ENCODE measurements around the gene ELP6. TPM values are rescaled to one million over a fixed set of nuclear protein-coding genes. Genes with fewer than 3 reads are reported as not detected.

ELP6 gene
- polyA plus RNA-seq, 2 of the 4 experiments (the other 2 are of a cell fraction), result 39.4 to 42.0 TPM

GRCh38 chr3:47503033-47503432, 10.5 kb downstream of the ELP6 start:
- FAIRE-seq (no peak), DNase-seq (ENCODE audit: low read depth in 1 of 2, low spot score in 1 of 2) (no peak), ATAC-seq (no peak)
- no peak overlapping the region for H3K4me3 ChIP-seq
- CTCF ChIA-PET, result no interaction called here
- H3K4me1 ChIP-seq, result no peaks in the 10 kb centered on the region
- no peaks in the 10 kb centered on the region for H3K9me3 ChIP-seq
- POLR2A ChIA-PET, result no interaction called here
- TF ChIP-seq NPAS2 (CRISPR knock-in tag; IDR thresholded peaks at IDR 0.05; ENCODE audit: borderline replicate concordance), result no peak
- no peak for TF ChIP-seq EP300 (IDR thresholded peaks at IDR 0.05)
- TF ChIP-seq HOXA7 (CRISPR knock-in tag; IDR thresholded peaks at IDR 0.05), result no peak
- no peak for TF ChIP-seq KDM5A (IDR thresholded peaks at IDR 0.05)
- TF ChIP-seq MAX (IDR thresholded peaks at IDR 0.05), result no peak
- TF ChIP-seq, protein P1, sequence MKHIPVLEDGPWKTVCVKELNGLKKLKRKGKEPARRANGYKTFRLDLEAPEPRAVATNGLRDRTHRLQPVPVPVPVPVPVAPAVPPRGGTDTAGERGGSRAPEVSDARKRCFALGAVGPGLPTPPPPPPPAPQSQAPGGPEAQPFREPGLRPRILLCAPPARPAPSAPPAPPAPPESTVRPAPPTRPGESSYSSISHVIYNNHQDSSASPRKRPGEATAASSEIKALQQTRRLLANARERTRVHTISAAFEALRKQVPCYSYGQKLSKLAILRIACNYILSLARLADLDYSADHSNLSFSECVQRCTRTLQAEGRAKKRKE (CRISPR knock-in tag; IDR thresholded peaks at IDR 0.05; ENCODE audit: low read depth), result no peak
- TF ChIP-seq, protein P2, sequence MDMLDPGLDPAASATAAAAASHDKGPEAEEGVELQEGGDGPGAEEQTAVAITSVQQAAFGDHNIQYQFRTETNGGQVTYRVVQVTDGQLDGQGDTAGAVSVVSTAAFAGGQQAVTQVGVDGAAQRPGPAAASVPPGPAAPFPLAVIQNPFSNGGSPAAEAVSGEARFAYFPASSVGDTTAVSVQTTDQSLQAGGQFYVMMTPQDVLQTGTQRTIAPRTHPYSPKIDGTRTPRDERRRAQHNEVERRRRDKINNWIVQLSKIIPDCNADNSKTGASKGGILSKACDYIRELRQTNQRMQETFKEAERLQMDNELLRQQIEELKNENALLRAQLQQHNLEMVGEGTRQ (IDR thresholded peaks at IDR 0.05), result no peak
- no peak for TF ChIP-seq CBX8 (IDR thresholded peaks at IDR 0.05)
- TF ChIP-seq NFE2L2 (conservative IDR thresholded peaks at IDR 0.05; ENCODE audit: low read length), result no peak
- TF ChIP-seq EHMT2 (IDR thresholded peaks at IDR 0.05; ENCODE audit: low read depth), result no peak
- TF ChIP-seq EHF (CRISPR knock-in tag; IDR thresholded peaks at IDR 0.05), result no peak
- no peak for TF ChIP-seq POLR2A (IDR thresholded peaks at IDR 0.05; ENCODE audit: low read length)
- TF ChIP-seq GATA3 (IDR thresholded peaks at IDR 0.05; ENCODE audit: borderline replicate concordance), result no peak
- no peak for TF ChIP-seq HOXB5 (CRISPR knock-in tag; IDR thresholded peaks at IDR 0.05)
- TF ChIP-seq CHD2 (IDR thresholded peaks at IDR 0.05; ENCODE audit: low read length, partially characterized antibody), result no peak
- TF ChIP-seq ZC3H11A (IDR thresholded peaks at IDR 0.05), result no peak
- TF ChIP-seq, protein P3, sequence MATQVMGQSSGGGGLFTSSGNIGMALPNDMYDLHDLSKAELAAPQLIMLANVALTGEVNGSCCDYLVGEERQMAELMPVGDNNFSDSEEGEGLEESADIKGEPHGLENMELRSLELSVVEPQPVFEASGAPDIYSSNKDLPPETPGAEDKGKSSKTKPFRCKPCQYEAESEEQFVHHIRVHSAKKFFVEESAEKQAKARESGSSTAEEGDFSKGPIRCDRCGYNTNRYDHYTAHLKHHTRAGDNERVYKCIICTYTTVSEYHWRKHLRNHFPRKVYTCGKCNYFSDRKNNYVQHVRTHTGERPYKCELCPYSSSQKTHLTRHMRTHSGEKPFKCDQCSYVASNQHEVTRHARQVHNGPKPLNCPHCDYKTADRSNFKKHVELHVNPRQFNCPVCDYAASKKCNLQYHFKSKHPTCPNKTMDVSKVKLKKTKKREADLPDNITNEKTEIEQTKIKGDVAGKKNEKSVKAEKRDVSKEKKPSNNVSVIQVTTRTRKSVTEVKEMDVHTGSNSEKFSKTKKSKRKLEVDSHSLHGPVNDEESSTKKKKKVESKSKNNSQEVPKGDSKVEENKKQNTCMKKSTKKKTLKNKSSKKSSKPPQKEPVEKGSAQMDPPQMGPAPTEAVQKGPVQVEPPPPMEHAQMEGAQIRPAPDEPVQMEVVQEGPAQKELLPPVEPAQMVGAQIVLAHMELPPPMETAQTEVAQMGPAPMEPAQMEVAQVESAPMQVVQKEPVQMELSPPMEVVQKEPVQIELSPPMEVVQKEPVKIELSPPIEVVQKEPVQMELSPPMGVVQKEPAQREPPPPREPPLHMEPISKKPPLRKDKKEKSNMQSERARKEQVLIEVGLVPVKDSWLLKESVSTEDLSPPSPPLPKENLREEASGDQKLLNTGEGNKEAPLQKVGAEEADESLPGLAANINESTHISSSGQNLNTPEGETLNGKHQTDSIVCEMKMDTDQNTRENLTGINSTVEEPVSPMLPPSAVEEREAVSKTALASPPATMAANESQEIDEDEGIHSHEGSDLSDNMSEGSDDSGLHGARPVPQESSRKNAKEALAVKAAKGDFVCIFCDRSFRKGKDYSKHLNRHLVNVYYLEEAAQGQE (IDR thresholded peaks at IDR 0.05), result no peak
- TF ChIP-seq ZNF302 (CRISPR knock-in tag; IDR thresholded peaks at IDR 0.05), result no peak
- no peak overlapping the region for H3K27ac ChIP-seq
- no peak overlapping the region for H3K4me2 ChIP-seq
- 90% methylated on average over 2 of the region's 2 CpGs for WGBS (ENCODE audit: missing lambda C conversion rate)

GRCh38 chr3:47496892-47497291, 16.6 kb downstream of the ELP6 start:
- DNase-seq (ENCODE audit: low read depth in 1 of 2, low spot score in 1 of 2), result no peak
- ATAC-seq, result no peak
- Histone ChIP-seq H3K4me2 (no peak overlapping the region), H3K9me3 (no peaks in the 10 kb centered on the region), H3K4me3 (no peak overlapping the region), H3K4me1 (no peaks in the 10 kb centered on the region), H3K27ac (no peak overlapping the region)
- ChIA-PET CTCF (interaction anchor here (1.9 kb wide), 1 partner anchor 20 kb away, joined by 4 read pairs; no protein-coding TSS in a partner anchor), POLR2A (no interaction called here)
- TF ChIP-seq RFX5 (IDR thresholded peaks at IDR 0.05) (no peak), ZNF302 (CRISPR knock-in tag; IDR thresholded peaks at IDR 0.05) (no peak)
- no peak for FAIRE-seq

DNA sequence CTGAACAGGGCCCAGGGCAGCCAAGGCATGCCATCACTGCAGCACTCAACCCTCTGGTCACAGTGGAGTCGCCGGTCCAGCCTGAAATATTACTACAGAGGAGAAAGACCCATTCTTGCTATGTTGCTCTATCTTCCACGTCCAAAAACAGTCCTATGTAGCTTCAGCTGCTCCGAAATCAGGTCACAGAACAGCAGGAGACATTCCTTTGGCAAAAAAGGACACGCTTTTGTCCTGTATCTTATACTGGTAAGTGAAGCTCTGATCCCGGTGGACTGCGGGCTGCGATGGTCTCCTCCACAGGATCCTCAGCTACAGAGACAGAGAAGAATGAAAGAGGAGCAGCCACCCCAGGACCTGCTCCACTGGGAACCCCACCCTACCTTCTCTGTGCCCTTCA, 17.6 kb downstream of the ELP6 start:
- CTCF ChIA-PET, result interaction anchor here (1.1 to 1.9 kb wide), 3 partner anchors 11 to 75 kb away, joined by 3 to 4 read pairs (median 3); no protein-coding TSS in a partner anchor
- DNase-seq (ENCODE audit: low read depth in 1 of 2, low spot score in 1 of 2), result no peak
- WGBS (ENCODE audit: missing lambda C conversion rate), result 94% methylated on average over 8 of the region's 8 CpGs
- POLR2A ChIA-PET, result no interaction called here
- Histone ChIP-seq H3K4me3 (no peak overlapping the region), H3K4me1 (no peaks in the 10 kb centered on the region), H3K9me3 (no peaks in the 10 kb centered on the region), H3K4me2 (no peak overlapping the region), H3K27ac (no peak overlapping the region)
- ATAC-seq, result no peak
- TF ChIP-seq HEYL (CRISPR knock-in tag; IDR thresholded peaks at IDR 0.05) (no peak), NR3C1 (IDR thresholded peaks at IDR 0.05) (no peak)
- TF ChIP-seq, protein P1 (CRISPR knock-in tag; IDR thresholded peaks at IDR 0.05; ENCODE audit: low read depth), result no peak
- no peak for FAIRE-seq

Measured in A549 (cell line).